Measurements from ENCODE around the gene AMOTL2. TPM values are rescaled to one million over a fixed set of nuclear protein-coding genes. Genes with fewer than 3 reads are reported as not detected.
A peak's percentile ranks its signal among the peaks of the same experiment; 100 is the strongest.

AMOTL2 gene
- polyA plus RNA-seq (ENCODE audit: insufficient read length in 4 of 4) = 100 to 1,000 TPM in 2 of 4 donors, 10 to 100 TPM in 2; 71.1 to 107 (median 92.6) TPM

DNA sequence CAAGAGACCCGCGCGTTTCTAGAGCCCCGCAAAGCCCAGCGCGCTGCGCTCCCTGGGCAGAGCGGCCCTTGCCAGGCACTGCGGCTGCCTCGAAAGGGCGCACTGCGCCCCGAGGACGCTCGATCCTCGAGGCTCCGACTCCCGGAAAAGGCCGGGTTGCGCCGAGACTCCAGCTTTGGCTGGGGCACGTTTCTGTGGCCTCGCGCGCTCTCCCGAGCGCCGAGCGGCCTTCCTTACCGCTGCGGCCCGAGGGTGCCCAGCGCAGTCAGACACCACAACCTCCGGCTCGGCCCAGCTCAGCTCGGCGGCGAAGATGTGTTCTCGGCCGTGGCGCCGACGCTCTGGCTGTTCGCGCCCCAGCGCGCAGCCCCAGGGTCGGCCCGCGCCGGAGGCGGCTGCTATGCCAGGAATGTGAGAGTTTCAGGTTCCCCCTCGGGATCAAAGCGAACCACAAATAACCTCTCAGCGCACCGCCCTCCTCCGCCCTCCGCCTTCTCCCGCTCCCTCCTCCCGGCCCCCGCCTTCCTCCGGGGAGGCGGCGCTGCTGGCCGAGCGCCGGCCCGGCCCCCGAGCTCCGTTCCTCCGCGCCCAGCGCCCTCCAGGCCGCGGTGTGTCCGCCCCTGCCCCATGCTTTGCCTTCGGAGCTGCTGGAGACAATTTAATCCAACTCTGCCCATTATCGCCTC is at the start of gene AMOTL2:
Gene AMOTL2, minus strand, starts transcription at position 343 of the 686 bp plus-strand sequence. CDS start 3,014 bp downstream, outside the sequence.
- peak; percentile 87 to 96 (median 92) for DNase-seq (ENCODE audit: low read depth in 4 of 4, low spot score in 2 of 4)

DNA sequence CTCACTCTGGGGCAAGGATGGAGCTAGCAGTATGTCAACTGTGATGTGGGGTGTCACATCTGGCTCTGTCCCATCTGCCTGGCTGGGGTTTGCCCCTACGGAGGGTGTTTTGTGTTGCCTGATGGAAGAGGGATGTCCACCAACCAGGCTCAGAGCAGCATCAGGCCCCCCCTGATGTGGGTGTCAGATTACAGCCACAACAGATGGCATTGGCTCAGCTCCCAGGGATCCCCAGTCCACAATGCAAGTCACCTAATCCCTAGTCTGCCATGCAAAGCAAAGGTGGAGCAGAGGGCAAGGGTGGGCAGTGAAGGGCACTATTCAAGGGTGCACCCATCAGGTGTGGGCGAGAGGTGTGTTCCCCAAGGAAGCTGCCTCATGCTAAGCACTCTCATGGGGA is 48.9 kb upstream of the AMOTL2 start:
- DNase-seq (ENCODE audit: low read depth in 4 of 4, low spot score in 2 of 4) = no peak

DNA sequence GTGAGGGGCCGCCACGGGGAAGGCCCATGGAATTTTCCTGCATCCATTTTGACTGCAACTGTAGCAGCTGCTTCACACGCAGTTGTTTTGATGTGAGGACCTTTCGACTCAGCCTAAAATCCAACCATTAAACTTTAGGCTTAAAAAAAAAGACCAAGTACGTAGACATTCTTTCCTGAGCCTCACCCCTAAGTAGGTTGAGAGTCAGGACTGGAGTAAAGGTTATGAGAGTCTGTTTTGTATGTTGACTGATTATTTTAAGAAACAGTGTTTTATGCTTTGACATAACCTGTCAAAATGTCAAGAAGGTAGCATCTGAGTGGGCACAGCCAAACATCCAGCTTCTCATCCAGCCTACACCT is 45.7 kb upstream of the AMOTL2 start:
- DNase-seq (ENCODE audit: low read depth in 4 of 4, low spot score in 2 of 4) = no peak

DNA sequence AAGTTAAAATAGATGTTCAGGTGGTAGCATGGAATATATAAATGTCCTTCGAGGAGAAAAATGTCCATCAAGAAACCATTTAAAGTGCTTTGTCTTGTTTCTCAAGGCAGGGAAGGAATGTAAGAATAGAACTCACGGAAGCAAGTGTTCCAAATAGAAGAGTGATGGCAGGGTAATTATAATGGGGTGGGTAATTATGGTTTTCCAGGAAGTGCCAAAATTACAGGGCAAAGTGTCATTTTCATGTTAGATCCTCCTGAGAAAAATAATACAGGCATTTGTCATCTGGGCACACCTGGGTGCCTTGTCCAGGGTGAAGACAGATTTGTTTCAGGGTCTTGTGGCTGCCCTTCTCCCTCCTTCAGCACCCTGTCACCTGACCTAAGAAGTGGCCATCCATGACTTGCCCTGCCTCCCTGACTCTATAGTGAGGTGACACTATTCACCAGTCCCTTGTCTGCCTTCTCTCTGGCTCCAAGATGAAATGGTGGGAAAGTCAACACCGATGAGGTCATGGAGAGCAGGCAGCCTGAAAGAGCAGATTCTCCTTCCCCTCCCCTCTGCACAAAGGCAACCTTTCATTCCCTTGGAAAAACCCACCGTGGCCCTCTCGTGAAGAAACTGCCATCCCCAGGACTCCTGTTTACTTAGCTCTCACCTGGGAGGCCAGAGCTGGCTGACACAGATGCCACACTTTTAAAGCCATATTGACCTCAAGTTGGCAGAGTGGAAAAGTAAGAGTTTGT is 45.1 kb upstream of the AMOTL2 start:
- peak in 1 of 4 donors; percentile 5 for DNase-seq (ENCODE audit: low read depth in 4 of 4, low spot score in 2 of 4)

DNA sequence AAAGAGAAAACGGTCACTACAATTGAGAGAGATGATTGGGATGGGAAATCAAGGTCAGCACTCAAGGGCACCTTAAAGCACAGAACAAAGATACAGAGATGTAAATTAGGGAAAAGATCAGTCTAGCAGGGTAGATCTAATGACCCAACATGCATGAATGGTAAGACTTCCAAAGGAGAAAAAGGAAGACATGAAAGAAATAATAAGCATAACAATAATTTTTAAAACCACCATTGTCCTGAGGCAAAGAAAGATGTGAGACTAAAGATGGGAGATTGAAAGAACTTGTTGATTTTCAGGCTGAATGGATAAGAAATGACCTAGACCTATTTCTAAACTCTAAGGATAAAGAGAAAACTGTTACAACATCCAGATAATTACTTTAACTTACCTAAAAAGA is 34.8 kb upstream of the AMOTL2 start:
- DNase-seq (ENCODE audit: low read depth in 4 of 4, low spot score in 2 of 4) = no peak

DNA sequence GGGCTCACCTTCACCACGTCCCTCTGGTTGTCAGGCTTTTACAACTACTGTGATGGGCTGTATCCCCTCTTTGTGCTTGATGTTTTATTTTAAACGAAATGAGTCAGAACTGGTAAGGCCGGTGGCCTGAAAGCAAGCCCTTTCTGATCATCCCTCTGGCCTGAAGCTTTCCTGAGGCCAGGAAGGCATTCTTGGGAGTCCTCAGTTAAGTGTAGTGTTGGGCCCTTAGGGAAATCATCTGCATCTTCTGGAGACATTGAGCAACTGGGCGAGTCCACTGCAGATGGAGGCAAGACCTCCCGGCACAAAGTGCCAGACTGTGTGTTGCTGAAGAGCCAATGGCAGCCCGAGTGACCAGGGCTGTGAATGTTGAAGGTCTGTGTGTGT is 33.0 kb upstream of the AMOTL2 start:
- no peak for DNase-seq (ENCODE audit: low read depth in 4 of 4, low spot score in 2 of 4)

DNA sequence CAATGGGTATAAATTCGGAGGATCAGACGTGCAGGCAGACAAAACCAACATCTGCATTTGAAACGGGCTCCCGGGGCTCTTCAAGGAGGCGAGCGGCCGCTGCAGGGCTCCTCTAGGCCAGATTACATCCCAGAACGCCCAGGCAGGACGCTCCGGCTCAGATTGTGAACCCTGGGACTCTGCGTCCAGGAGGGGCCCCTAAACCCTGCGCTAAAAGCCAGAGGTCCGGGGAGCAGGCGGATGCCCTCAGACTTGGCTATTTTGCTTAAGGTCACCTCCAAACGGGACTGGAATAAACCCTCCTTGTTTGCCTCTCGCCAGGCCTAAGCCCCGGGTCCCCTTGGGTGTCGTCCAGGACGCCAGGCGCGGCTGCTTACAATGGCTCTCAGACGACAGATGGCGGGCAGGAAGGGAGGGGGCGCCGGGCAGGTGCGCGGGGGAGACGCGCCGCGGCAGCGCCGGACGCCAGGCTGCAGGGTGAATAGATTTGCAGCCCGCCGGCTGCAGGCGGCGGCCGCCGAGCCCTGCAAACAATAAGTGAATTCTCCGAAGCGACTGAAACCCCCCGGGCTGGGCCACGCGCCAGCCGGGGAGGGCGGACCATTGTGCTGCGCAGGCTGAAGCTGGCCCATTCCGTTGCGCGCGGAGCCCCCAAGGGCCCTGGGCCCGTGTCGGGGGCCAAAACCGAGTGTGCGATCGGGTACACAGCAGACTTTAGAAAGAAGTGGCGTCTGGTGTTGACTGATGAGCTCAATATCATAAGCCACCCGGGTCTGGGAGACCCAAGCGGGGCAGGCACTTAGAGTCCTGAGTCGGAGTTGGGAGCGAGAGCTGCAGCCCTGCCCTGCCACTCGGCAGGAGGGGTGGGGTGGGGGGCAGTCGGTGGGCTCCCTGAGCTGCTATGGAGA is 32.3 kb upstream of the AMOTL2 start:
- peak in 2 of 4 donors; percentile 34 to 57 for DNase-seq (ENCODE audit: low read depth in 4 of 4, low spot score in 2 of 4)

DNA sequence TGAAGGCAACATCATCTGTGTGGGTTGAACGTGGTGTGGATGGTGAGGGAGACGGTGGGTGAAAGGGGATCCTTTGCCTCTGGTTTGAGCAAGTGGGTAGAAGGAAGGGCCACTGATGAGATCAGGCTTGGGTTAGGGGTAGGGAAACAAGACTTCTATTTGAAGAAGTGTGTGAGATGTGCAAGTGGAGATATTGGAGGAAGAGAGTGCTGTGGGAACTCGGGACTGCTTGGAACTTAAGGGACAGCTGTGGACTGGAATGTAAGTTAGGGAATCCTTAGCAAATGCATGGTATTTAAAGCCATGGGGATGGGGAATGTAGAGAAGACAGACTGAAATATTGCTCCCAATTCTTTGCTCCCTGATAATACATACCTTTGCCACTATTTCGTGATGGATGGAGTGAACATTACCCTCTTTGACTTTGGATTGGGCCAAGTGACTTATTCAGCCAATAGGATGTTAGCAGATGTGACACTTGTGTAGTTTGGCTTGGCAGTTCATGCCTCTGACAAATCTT is 30.2 kb upstream of the AMOTL2 start:
- no peak for DNase-seq (ENCODE audit: low read depth in 4 of 4, low spot score in 2 of 4)

DNA sequence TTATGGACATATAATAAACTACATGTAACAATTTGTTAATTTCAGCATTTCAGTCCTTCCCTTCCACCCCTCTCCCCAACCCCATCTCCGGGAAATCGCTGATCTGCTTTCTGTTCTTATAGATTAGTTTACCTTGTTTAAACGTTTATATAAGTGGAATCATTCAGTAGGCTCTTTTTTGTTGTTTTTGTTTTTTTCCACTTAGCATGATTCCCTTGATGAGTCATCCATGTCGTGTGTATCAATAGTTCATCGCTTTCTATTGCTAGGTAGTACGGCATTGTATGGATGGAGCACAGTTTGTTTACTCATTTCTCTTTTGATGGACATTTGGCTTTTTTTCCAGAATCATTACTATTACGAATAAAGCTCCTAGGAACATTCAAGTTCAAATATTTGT is 23.5 kb upstream of the AMOTL2 start:
- no peak for DNase-seq (ENCODE audit: low read depth in 4 of 4, low spot score in 2 of 4)

DNA sequence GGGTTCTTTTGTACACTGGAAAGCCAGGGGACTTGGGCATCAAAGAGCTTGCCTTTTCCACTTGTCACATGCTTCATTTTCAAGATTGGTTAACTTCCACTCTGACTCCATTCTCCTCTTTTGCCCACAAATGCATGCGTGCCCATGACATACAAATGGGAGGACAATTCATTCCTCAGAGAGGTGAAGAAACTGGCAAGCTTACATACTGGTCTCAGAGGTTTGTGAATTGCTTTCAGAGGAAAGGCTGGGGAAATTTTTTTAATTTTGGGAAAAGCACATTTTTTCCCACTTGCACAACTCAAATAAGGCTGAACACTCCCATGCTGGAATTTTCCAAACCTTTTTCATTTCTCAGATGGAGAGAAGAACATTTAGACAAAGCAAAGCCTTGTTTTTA is 20.9 kb upstream of the AMOTL2 start:
- no peak for DNase-seq (ENCODE audit: low read depth in 4 of 4, low spot score in 2 of 4)

DNA sequence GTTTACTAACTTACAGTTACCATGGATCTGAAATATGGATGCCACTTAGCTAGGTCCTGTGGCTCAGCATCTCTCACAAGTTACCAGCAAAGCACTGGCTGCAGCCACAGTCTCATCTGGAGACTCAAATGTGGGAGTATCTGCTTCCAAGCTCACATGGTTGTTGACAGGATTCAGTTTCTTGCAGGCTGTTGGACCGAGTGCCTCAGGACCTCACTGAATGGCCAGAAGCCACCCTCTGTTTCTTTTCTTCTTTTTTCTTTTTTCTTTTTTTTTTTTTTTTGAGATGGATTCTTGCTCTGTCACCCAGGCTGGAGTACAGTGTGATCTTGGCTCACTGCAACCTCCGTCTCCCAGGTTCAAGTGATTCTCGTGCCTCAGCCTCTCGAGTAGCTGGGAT is 20.1 kb upstream of the AMOTL2 start:
- DNase-seq (ENCODE audit: low read depth in 4 of 4, low spot score in 2 of 4) = no peak

DNA sequence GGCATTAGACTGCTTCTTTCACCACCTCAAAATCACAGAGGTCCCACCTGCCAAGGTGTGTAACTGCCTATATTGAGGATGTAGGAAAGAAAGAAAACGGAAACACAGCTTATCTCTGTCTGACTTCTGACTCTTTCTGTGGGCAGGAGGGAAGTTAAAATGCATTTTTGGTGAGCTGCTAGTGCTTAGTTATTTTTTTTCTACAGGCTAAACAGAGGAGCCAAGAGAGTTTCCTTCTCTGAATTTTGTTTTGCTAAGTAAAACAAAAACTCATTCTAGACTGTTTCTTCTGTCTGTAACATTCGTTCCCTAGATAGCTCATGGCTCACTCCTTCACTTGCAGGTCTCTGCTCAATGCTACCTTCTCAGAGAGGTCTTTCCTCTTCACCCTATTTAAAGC is 18.8 kb upstream of the AMOTL2 start:
- DNase-seq (ENCODE audit: low read depth in 4 of 4, low spot score in 2 of 4) = no peak

DNA sequence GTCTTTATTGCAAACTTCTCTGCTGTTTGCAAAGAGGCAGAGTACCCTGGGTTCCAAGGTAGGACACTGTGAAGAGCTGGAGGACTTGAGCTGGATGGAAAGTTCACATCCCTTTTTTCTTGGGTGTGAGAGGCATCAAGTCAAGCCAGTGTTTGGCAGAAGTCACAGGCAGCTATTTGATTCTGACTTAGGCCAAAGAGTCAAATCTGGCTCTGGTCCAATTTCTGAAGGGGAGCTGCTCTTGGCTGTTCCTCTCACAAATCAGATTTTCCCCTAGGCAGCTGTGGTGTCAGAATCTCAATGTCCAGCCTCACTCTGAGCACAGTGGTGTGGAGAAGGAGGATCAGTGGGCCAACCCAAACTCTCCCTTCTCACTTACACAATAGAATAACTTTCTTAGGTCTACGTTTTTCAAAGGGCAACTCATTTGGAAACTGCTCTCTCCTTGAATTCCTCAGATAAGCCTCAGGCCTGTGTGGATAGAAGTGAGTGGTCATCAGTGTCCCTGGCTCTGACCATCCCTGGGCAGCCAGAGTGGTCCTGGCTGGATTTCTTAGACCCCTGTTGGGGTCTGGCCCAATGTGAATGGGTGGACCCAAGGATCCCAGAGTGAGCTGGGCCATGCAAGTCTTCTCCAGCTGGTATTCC is 18.2 kb upstream of the AMOTL2 start:
- no peak for DNase-seq (ENCODE audit: low read depth in 4 of 4, low spot score in 2 of 4)

DNA sequence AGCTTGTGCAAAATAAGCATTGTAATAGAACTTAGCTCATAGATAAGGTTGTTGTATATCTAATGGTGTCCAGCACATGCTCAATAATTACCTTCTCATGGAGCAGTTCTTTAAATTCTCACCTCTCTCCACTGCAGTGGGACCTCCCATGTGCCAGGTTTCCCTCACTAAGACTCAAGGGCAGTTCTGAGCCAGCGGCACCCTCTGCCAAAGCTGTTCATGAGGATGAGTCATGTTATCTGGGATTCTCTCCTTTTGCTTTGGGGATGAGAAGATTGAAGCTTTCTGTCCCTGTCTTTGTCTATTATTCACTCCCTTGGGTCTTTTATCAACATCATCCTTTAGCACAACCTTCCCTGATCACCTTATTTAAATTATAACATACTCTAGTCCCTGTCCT is 15.6 kb upstream of the AMOTL2 start:
- no peak for DNase-seq (ENCODE audit: low read depth in 4 of 4, low spot score in 2 of 4)

DNA sequence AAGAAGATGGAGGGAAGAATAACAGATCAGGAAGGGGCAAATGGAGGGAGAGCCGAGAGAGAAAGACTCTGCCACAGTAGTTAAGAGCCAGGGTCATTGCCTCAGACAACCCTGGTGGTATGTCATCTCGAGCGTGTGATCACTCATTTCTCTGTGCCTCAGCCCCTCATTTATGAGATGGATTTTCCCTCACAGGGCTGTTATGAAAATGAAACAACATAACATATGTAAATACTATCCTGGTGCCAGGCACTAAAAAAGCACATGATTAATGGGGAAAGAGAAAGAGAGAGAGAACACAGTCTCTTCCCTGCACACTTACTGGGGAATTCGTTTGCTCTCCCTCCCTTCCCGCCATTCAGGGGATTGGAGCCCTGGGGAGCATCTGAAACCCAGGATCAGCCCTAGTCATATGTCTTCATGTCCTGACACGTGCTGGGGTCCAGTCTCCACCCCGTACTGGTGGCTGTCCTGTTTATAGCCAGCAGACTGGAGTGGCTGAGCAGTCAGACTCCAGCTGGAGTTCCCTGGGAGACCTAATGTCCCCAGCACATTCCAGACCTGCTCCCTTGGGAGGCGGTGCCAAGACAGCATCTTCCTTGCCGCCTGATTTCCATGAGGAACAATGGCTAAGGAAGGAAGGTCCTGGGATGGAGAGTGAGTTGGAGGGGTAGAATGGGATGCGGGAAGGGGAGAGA is 14.7 kb upstream of the AMOTL2 start:
- DNase-seq (ENCODE audit: low read depth in 4 of 4, low spot score in 2 of 4) = no peak

DNA sequence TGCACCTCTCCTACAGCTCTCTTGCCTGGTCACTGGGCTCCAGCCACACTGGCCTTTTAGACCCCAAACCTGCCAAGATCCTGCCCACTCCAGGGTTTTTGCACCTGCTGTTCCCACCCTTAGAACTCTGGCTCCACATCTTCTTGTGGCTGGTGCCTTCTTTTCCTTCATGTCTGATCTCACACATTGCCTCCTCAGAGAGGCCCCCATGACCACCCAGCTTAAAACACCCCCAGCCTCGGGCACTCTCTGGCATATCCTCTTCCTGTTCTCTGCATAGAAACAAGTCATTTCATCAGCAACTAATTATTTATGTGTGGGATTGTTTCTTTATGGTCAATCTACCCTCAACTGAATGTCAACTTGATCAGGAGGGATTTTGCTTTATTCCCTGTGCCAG is 14.0 kb upstream of the AMOTL2 start:
- no peak for DNase-seq (ENCODE audit: low read depth in 4 of 4, low spot score in 2 of 4)

DNA sequence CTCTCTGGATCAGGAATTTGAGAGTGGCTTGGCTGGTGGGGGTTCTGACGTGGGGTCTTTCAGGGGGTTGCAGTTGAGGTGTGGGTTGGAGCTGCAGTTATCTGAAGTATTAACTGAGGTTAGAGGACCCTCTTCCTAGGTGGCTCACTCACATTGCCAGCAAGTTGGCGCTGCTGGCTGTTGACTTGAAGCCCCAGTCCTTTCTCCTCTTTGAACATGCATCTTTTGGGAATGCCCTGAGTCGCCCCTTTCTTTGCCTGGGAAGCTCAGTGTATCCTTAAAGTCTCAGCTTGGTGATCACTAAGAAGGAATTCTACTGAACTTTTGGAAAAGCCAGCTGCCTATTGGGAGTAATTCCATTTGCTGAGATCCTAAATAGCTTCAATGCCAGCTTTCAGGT is 13.0 kb upstream of the AMOTL2 start:
- DNase-seq (ENCODE audit: low read depth in 4 of 4, low spot score in 2 of 4) = no peak

DNA sequence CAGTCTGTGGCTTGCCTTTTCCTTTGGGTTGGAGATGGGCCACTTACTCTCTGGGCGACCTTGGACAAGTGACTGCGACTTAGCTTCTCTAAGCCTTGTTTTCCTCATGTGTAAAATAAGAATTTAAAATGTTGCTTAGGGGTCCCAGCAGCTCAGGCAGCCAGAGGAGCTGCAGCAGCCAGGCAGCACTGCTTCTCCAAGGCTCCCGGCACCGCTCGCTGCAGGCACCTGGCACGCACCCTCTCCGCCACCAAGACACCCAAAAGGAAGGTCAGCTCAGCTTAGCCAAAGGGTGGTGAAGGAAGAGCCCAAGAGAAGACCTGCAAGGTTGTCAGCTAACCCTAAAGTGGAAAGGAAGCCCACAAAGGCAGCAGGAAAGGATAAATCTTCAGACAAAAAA is 10.7 kb upstream of the AMOTL2 start:
- no peak for DNase-seq (ENCODE audit: low read depth in 4 of 4, low spot score in 2 of 4)

DNA sequence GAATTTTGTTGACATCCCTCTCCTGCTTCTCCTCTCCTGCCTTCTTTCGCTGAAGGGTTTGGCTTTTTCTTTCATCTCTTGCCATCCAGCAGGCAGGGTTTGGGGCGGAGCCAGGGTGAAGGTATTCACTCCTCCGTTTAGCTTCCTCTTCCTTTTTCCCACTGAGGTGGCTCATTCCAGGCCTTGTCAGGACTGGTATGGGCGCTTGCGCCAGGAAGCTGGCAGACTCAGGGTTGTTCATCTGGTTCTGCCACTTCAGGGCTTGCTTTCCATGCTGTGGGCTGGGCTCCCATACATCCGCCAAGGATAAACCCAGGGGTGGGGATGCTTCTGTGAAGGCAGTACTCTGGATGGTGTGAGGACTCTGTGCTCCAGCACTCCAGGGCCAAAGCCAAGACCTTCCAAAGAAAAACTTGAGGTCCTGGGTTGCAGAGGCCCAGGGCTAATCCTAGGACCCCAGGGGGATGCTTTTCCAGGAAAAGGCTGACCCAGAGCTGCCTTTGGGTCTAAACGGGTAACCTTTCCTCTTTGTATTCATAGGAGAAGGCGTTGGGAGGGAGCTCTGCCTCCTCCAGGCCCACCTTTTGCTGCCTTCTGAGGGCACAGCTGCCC is 7.7 kb upstream of the AMOTL2 start:
- no peak for DNase-seq (ENCODE audit: low read depth in 4 of 4, low spot score in 2 of 4)

DNA sequence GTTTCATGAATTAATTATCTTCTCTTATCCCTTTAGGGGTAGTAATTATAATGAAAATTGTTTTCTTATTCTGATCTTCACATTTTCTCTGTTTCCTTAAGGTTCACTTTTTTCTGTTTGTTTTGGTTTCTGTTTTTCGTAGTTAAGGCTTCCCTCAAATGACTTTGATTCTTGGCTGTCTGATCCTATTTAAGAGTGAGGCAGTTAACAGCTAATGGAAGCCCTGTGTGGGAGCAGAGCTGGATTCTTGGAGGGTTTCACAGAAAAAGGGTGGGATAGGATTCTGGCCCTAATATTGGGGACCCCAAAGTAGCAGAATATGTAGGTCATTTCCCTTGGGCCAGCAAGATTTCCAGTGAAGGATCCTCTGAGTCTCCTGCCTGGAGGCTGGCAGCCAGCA is 6.8 kb upstream of the AMOTL2 start:
- DNase-seq (ENCODE audit: low read depth in 4 of 4, low spot score in 2 of 4) = no peak
